Measurements from ENCODE around the gene SLC25A44.

SLC25A44 gene

GRCh38 chr1:156220226-156220625 is 26.3 kb downstream of the SLC25A44 start:
- Histone ChIP-seq H3K9ac (ENCODE audit: insufficient read length, low read depth) (no peak overlapping the region), H3K4me3 (ENCODE audit: insufficient read length, low read depth) (no peak overlapping the region), H3K9me3 (ENCODE audit: insufficient read depth, low read length) (no peaks in the 10 kb centered on the region), H3K4me1 (ENCODE audit: insufficient read depth, insufficient read length) (peaks cover 2% of the 10 kb centered on the region), H3K36me3 (ENCODE audit: insufficient read depth, insufficient read length, low read length) (peaks cover 55% of the 10 kb centered on the region), H3K27me3 (ENCODE audit: insufficient read depth, insufficient read length) (no peaks in the 10 kb centered on the region)
- no peak for DNase-seq (ENCODE audit: low read depth, low spot score)
- TF ChIP-seq ZNF274 (IDR thresholded peaks at IDR 0.05; ENCODE audit: low read depth, low read length) (no peak), YY1 (IDR thresholded peaks at IDR 0.05; ENCODE audit: insufficient read depth, insufficient read length) (no peak), SUZ12 (IDR thresholded peaks at IDR 0.05; ENCODE audit: extremely low read depth, insufficient read depth, insufficient read length) (no peak)

DNA sequence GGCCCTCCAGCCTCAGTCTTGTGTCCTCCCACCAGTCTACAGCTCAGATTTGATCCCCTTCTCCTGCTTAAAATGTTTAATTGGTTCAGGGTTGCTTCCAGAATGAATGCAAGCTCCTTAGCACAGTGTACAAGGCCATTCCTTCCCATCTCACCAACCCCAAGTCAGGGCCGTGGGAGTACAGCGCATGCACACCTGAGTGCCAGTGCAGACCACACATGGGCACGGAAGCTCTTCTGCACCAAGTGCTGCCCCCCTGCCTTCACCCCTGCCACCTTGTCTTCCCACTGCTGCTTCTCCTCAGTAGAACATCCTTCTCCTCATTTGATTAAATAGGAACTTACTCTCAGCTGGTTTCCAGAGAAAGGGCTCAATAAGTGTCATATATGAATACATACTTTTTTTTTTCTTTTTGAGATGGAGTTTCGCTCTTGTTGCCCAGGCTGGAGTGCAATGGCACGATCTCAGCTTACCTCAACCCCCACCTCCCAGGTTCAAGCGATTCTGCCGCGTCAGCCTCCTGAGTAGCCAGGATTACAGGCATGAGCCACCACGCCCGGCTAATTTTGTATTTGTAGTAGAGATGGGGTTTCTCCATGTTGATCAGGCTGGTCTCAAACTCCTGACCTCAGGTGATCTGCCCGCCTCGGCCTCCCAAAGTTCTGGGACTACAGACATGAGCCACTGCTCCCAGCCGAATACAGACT is 28.2 kb downstream of the SLC25A44 start:
- Histone ChIP-seq H3K4me3 (ENCODE audit: insufficient read length, low read depth) (no peak overlapping the region), H3K4me1 (ENCODE audit: insufficient read depth, insufficient read length) (peaks cover 2% of the 10 kb centered on the region), H3K9me3 (ENCODE audit: insufficient read depth, low read length) (no peaks in the 10 kb centered on the region), H3K9ac (ENCODE audit: insufficient read length, low read depth) (no peak overlapping the region), H3K36me3 (ENCODE audit: insufficient read depth, insufficient read length, low read length) (peaks cover 59% of the 10 kb centered on the region), H3K27me3 (ENCODE audit: insufficient read depth, insufficient read length) (no peaks in the 10 kb centered on the region)
- no peak for TF ChIP-seq ZNF274 (IDR thresholded peaks at IDR 0.05; ENCODE audit: low read depth, low read length)
- TF ChIP-seq YY1 (IDR thresholded peaks at IDR 0.05; ENCODE audit: insufficient read depth, insufficient read length): no peak
- no peak for DNase-seq (ENCODE audit: low read depth, low spot score)

GRCh38 chr1:156225677-156226014 is 31.7 kb downstream of the SLC25A44 start:
- H3K4me3 ChIP-seq (ENCODE audit: insufficient read length, low read depth): no peak overlapping the region
- H3K4me1 ChIP-seq (ENCODE audit: insufficient read depth, insufficient read length): peaks cover 2% of the 10 kb centered on the region
- no peaks in the 10 kb centered on the region for H3K9me3 ChIP-seq (ENCODE audit: insufficient read depth, low read length)
- H3K27me3 ChIP-seq (ENCODE audit: insufficient read depth, insufficient read length): no peaks in the 10 kb centered on the region
- H3K9ac ChIP-seq (ENCODE audit: insufficient read length, low read depth): no peak overlapping the region
- TF ChIP-seq SUZ12 (IDR thresholded peaks at IDR 0.05; ENCODE audit: extremely low read depth, insufficient read depth, insufficient read length) (no peak), ZNF274 (IDR thresholded peaks at IDR 0.05; ENCODE audit: low read depth, low read length) (no peak), YY1 (IDR thresholded peaks at IDR 0.05; ENCODE audit: insufficient read depth, insufficient read length) (no peak)
- peaks cover 69% of the 10 kb centered on the region for H3K36me3 ChIP-seq (ENCODE audit: insufficient read depth, insufficient read length, low read length)
- no peak for DNase-seq (ENCODE audit: low read depth, low spot score)

DNA sequence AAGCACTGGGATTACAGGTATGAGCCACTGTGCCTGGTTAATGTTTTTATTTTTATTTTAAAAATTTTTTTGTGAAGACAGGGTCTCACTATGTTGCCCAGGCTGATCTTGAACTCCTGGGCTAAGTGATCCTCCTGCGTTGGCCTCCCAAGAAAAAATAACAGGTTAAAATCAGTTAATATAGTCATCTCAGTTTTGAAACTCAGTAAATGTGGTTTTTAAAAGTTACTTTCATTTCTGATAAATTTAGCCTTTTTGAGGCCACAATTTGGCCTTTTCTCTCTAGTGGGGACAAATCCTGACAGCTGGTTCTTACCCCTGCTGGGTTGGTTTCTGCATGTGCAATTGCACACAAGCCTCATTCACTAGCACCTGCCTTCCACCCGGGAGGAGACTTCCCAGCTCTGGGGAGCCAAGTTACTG is 32.2 kb downstream of the SLC25A44 start:
- peaks cover 65% of the 10 kb centered on the region for H3K36me3 ChIP-seq (ENCODE audit: insufficient read depth, insufficient read length, low read length)
- no peaks in the 10 kb centered on the region for H3K9me3 ChIP-seq (ENCODE audit: insufficient read depth, low read length)
- no peak overlapping the region for H3K9ac ChIP-seq (ENCODE audit: insufficient read length, low read depth)
- peaks cover 2% of the 10 kb centered on the region for H3K4me1 ChIP-seq (ENCODE audit: insufficient read depth, insufficient read length)
- no peak for DNase-seq (ENCODE audit: low read depth, low spot score)
- no peak overlapping the region for H3K4me3 ChIP-seq (ENCODE audit: insufficient read length, low read depth)
- TF ChIP-seq ZNF274 (IDR thresholded peaks at IDR 0.05; ENCODE audit: low read depth, low read length) (no peak), SUZ12 (IDR thresholded peaks at IDR 0.05; ENCODE audit: extremely low read depth, insufficient read depth, insufficient read length) (no peak), YY1 (IDR thresholded peaks at IDR 0.05; ENCODE audit: insufficient read depth, insufficient read length) (no peak)
- no peaks in the 10 kb centered on the region for H3K27me3 ChIP-seq (ENCODE audit: insufficient read depth, insufficient read length)

- peaks cover 60% of the 10 kb centered on the region for H3K36me3 ChIP-seq (ENCODE audit: insufficient read depth, insufficient read length, low read length)
- no peak for DNase-seq (ENCODE audit: low read depth, low spot score)
- H3K9ac ChIP-seq (ENCODE audit: insufficient read length, low read depth): no peak overlapping the region
Measured at GRCh38 chr1:156226782-156227181, 32.9 kb downstream of the SLC25A44 start.

GRCh38 chr1:156228501-156228900 is 34.6 kb downstream of the SLC25A44 start:
- TF ChIP-seq SUZ12 (IDR thresholded peaks at IDR 0.05; ENCODE audit: extremely low read depth, insufficient read depth, insufficient read length) (no peak), ZNF274 (IDR thresholded peaks at IDR 0.05; ENCODE audit: low read depth, low read length) (no peak), YY1 (IDR thresholded peaks at IDR 0.05; ENCODE audit: insufficient read depth, insufficient read length) (no peak)
- no peaks in the 10 kb centered on the region for H3K27me3 ChIP-seq (ENCODE audit: insufficient read depth, insufficient read length)
- H3K4me3 ChIP-seq (ENCODE audit: insufficient read length, low read depth): no peak overlapping the region
- no peaks in the 10 kb centered on the region for H3K9me3 ChIP-seq (ENCODE audit: insufficient read depth, low read length)
- H3K36me3 ChIP-seq (ENCODE audit: insufficient read depth, insufficient read length, low read length): peaks cover 54% of the 10 kb centered on the region
- no peak for DNase-seq (ENCODE audit: low read depth, low spot score)
- H3K4me1 ChIP-seq (ENCODE audit: insufficient read depth, insufficient read length): peaks cover 7% of the 10 kb centered on the region
- no peak overlapping the region for H3K9ac ChIP-seq (ENCODE audit: insufficient read length, low read depth)

More at GRCh38 chr1:156226782-156227181, 32.9 kb downstream of the SLC25A44 start:
- H3K9me3 ChIP-seq (ENCODE audit: insufficient read depth, low read length): no peaks in the 10 kb centered on the region
- H3K27me3 ChIP-seq (ENCODE audit: insufficient read depth, insufficient read length): no peaks in the 10 kb centered on the region
- TF ChIP-seq SUZ12 (IDR thresholded peaks at IDR 0.05; ENCODE audit: extremely low read depth, insufficient read depth, insufficient read length) (no peak), ZNF274 (IDR thresholded peaks at IDR 0.05; ENCODE audit: low read depth, low read length) (no peak), YY1 (IDR thresholded peaks at IDR 0.05; ENCODE audit: insufficient read depth, insufficient read length) (no peak)
- peaks cover 3% of the 10 kb centered on the region for H3K4me1 ChIP-seq (ENCODE audit: insufficient read depth, insufficient read length)
- no peak overlapping the region for H3K4me3 ChIP-seq (ENCODE audit: insufficient read length, low read depth)

GRCh38 chr1:156229809-156230472 is 36.0 kb downstream of the SLC25A44 start:
- TF ChIP-seq ZNF274 (IDR thresholded peaks at IDR 0.05; ENCODE audit: low read depth, low read length) (no peak), SUZ12 (IDR thresholded peaks at IDR 0.05; ENCODE audit: extremely low read depth, insufficient read depth, insufficient read length) (no peak), YY1 (IDR thresholded peaks at IDR 0.05; ENCODE audit: insufficient read depth, insufficient read length) (no peak)
- peaks cover 7% of the 10 kb centered on the region for H3K4me1 ChIP-seq (ENCODE audit: insufficient read depth, insufficient read length)
- peaks cover 58% of the 10 kb centered on the region for H3K36me3 ChIP-seq (ENCODE audit: insufficient read depth, insufficient read length, low read length)
- no peaks in the 10 kb centered on the region for H3K27me3 ChIP-seq (ENCODE audit: insufficient read depth, insufficient read length)
- H3K9me3 ChIP-seq (ENCODE audit: insufficient read depth, low read length): no peaks in the 10 kb centered on the region
- no peak overlapping the region for H3K9ac ChIP-seq (ENCODE audit: insufficient read length, low read depth)
- DNase-seq (ENCODE audit: low read depth, low spot score): no peak
- no peak overlapping the region for H3K4me3 ChIP-seq (ENCODE audit: insufficient read length, low read depth)
